Muscle of arm (tissue), 14 donors: ENCODE data around the gene ARMC6. TPM values are rescaled to one million over a fixed set of nuclear protein-coding genes. Genes with fewer than 3 reads are reported as not detected.

Experiments
- DNase-seq: peaks from one replicate; pipeline ENCODE4 v3.0.0-alpha.2; 2013
- long read RNA-seq, 11 donors: transcript quantifications; one replicate each; lab custom pipeline, GENCODE V29; 2026
- polyA plus RNA-seq, 12 donors: library from polyadenylated mRNA; unstranded; fragments of 120-200 nt; gene quantifications; one replicate each; pipeline ENCODE4 v1.2.1, GENCODE V29; 2013; ENCODE audit not compliant: insufficient read length in 12 of 12

ARMC6 gene
- 10 to 100 TPM in 11 of 12 donors, not detected in 1; 17.5 to 54.8 (median 23.2) TPM for polyA plus RNA-seq
- long read RNA-seq, donor 1, transcript ARMC6-202 (8 exons, 2,383 nt) = major isoform, 6 of 10 reads
- long read RNA-seq, donor 1, partial matches to known transcripts = 0 of 10 reads
- long read RNA-seq, donor 1, other reads (novel, unspliced or antisense) = 0 of 10 reads
- long read RNA-seq, donor 2, transcript ARMC6-202 (8 exons, 2,383 nt) = major isoform, 7 of 10 reads
- long read RNA-seq, donor 2, partial matches to known transcripts = 0 of 10 reads
- long read RNA-seq, donor 2, other reads (novel, unspliced or antisense) = 0 of 10 reads
- long read RNA-seq, donor 3, partial matches to known transcripts = 0 of 2 reads
- long read RNA-seq, donor 3, other reads (novel, unspliced or antisense) = 0 of 2 reads
- long read RNA-seq, donor 4, partial matches to known transcripts = 0 of 2 reads
- long read RNA-seq, donor 4, other reads (novel, unspliced or antisense) = 0 of 2 reads
- long read RNA-seq, donor 5, partial matches to known transcripts = 0 of 5 reads
- long read RNA-seq, donor 5, other reads (novel, unspliced or antisense) = 0 of 5 reads
- long read RNA-seq, donor 6, partial matches to known transcripts = 0 of 4 reads
- long read RNA-seq, donor 6, other reads (novel, unspliced or antisense) = 0 of 4 reads
- long read RNA-seq, donor 7, partial matches to known transcripts = 0 of 5 reads
- long read RNA-seq, donor 7, other reads (novel, unspliced or antisense) = 0 of 5 reads
- long read RNA-seq, donor 8, transcript ARMC6-202 (8 exons, 2,383 nt) = major isoform, 7 of 16 reads
- long read RNA-seq, donor 8, partial matches to known transcripts = 6 of 16 reads
- long read RNA-seq, donor 8, other reads (novel, unspliced or antisense) = 0 of 16 reads
- long read RNA-seq, donor 9, partial matches to known transcripts = 0 of 3 reads
- long read RNA-seq, donor 9, other reads (novel, unspliced or antisense) = 0 of 3 reads
- long read RNA-seq, donor 10, transcript ARMC6-202 (8 exons, 2,383 nt) = major isoform, 8 of 11 reads
- long read RNA-seq, donor 10, partial matches to known transcripts = 0 of 11 reads
- long read RNA-seq, donor 10, other reads (novel, unspliced or antisense) = 0 of 11 reads
- long read RNA-seq, donor 11, partial matches to known transcripts = 5 of 9 reads
- long read RNA-seq, donor 11, other reads (novel, unspliced or antisense) = 0 of 9 reads

- peak; percentile 88 for DNase-seq
Observed at GRCh38 chr19:19033426-19034203, at the start of gene ARMC6, which contains the start of gene SUGP2. Gene ARMC6 (plus strand): TSS chr19:19033603. CDS start chr19:19034210, 607 bp downstream. Gene SUGP2 (minus strand): TSS chr19:19033517. CDS start chr19:19031071, 2,446 bp downstream.

GRCh38 chr19:18984251-18984650 is 49.2 kb upstream of the ARMC6 start:
- DNase-seq = no peak

- DNase-seq = no peak
Observed at GRCh38 chr19:18985257-18985656, 48.1 kb upstream of the ARMC6 start.

GRCh38 chr19:18987456-18987855 is 45.9 kb upstream of the ARMC6 start:
- no peak for DNase-seq

- no peak for DNase-seq
Observed at GRCh38 chr19:18989316-18989715, 44.1 kb upstream of the ARMC6 start.

GRCh38 chr19:18990128-18990708 is 43.2 kb upstream of the ARMC6 start:
- no peak for DNase-seq

GRCh38 chr19:18991006-18991405 is 42.4 kb upstream of the ARMC6 start:
- DNase-seq = no peak

- DNase-seq = no peak
Observed at GRCh38 chr19:18991468-18991867, 41.9 kb upstream of the ARMC6 start.

- DNase-seq = no peak
Observed at GRCh38 chr19:18992696-18993095, 40.7 kb upstream of the ARMC6 start.

- no peak for DNase-seq
Observed at GRCh38 chr19:18993115-18993514, 40.3 kb upstream of the ARMC6 start.

- peak; percentile 31 for DNase-seq
Observed at GRCh38 chr19:18995804-18996241, 37.6 kb upstream of the ARMC6 start.

GRCh38 chr19:18996351-18996750 is 37.1 kb upstream of the ARMC6 start:
- DNase-seq = no peak

GRCh38 chr19:18996796-18997394 is 36.5 kb upstream of the ARMC6 start:
- no peak for DNase-seq

GRCh38 chr19:18998276-18998675 is 35.1 kb upstream of the ARMC6 start:
- DNase-seq = no peak

- DNase-seq = no peak
Observed at GRCh38 chr19:18999016-18999758, 34.2 kb upstream of the ARMC6 start.

GRCh38 chr19:18999896-19000620 is 33.3 kb upstream of the ARMC6 start:
- DNase-seq = no peak

- no peak for DNase-seq
Observed at GRCh38 chr19:19004144-19004543, 29.3 kb upstream of the ARMC6 start.

- DNase-seq = no peak
Observed at GRCh38 chr19:19006213-19006612, 27.2 kb upstream of the ARMC6 start.

- DNase-seq = no peak
Observed at GRCh38 chr19:19009951-19010350, 23.5 kb upstream of the ARMC6 start.
